Jurkat, Clone E6-1 (cell line): Measurements from ENCODE around the gene IFNAR2.

Experiments
- DNase-seq: peaks from one replicate; pipeline ENCODE4 v3.0.0-alpha.2; 2011; ENCODE audit warnings: low read depth, low spot score
- H3K4me3 ChIP-seq: 2 replicates; pipeline ENCODE4 v1.5.1; 2011; ENCODE audit warnings: mild to moderate bottlenecking, low read length, control low read depth, moderate library complexity

Gene IFNAR2

GRCh38 chr21:33261635-33262034, 31.9 kb downstream of the IFNAR2 start:
- no peak overlapping the region for H3K4me3 ChIP-seq
- DNase-seq, result peak; percentile 52

DNA sequence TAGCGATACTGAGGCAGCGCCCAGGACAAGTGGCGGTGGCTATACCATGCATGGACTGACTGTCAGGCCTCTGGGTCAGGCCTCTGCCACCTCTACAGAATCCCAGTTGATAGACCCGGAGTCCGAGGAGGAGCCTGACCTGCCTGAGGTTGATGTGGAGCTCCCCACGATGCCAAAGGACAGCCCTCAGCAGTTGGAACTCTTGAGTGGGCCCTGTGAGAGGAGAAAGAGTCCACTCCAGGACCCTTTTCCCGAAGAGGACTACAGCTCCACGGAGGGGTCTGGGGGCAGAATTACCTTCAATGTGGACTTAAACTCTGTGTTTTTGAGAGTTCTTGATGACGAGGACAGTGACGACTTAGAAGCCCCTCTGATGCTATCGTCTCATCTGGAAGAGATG, 33.2 kb downstream of the IFNAR2 start:
- no peak overlapping the region for H3K4me3 ChIP-seq
- no peak for DNase-seq

DNA sequence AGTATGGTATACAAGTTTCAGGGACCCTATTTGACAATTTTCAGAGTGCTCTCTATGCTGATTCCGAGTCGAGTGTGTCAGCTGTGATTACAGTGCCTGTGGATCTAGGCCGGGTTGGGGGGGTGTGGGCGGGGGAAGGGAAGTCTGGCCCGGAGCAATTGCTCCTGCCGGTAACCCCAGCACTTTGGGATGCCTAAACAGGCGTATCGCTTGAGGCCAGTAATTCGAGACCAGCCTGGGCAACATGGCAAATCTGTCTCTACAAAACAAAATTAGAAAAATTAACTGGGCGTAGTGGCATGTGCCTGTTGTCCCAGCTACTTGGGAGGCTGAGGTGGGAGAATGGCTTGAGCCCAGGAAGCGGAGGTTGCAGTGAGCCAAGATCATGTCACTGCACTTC, 34.8 kb downstream of the IFNAR2 start:
- DNase-seq, result no peak
- H3K4me3 ChIP-seq, result no peak overlapping the region

DNA sequence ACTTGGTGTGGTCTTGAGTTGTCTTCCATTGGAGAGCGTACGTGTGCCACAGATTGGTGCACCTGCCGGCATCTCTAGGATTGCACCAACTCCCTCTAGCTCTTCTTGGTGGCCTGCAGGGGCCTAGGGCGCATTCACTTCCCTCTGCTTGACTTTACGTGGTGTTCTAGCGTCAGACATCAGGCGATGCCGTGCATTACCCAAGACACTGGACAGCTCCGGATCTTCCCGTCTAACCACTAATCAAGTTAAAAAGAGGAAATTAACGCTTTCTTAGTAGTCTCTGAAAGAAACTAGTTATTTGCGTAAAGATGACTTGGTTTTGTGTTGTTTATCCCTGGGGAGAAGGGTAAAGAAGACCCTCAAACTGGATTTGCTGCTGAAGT, 35.9 kb downstream of the IFNAR2 start:
- peak overlapping the region; percentile 59 for H3K4me3 ChIP-seq
- no peak for DNase-seq

GRCh38 chr21:33266050-33266788, 36.5 kb downstream of the IFNAR2 start, which contains the start of gene IL10RB:
Gene IL10RB (plus strand): TSS chr21:33266367. CDS start chr21:33266466, 99 bp downstream.
- H3K4me3 ChIP-seq, result peak within 1 kb of the TSS; percentile 59
- peak; percentile 48 for DNase-seq

DNA sequence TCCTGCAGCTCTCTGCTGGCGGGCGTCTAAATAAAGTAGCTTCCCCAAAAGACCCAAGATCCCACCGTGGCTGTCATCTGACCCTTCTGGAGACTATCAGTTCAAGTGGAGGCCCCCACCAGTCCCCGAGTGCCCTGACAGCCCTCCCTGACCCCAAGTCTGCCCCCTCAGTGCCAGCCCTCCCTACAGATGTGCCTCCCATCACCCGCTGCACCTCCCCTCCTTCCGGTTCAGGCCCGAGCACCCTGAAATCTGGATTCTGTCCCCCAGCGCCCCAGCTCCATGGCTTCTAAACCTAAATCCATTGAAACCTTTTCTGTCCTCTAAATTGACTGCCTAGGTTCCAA, 37.0 kb downstream of the IFNAR2 start:
- peak overlapping the region; percentile 59 for H3K4me3 ChIP-seq
- no peak for DNase-seq

GRCh38 chr21:33267250-33267649, 37.5 kb downstream of the IFNAR2 start:
- DNase-seq, result no peak
- H3K4me3 ChIP-seq, result peak overlapping the region; percentile 59

DNA sequence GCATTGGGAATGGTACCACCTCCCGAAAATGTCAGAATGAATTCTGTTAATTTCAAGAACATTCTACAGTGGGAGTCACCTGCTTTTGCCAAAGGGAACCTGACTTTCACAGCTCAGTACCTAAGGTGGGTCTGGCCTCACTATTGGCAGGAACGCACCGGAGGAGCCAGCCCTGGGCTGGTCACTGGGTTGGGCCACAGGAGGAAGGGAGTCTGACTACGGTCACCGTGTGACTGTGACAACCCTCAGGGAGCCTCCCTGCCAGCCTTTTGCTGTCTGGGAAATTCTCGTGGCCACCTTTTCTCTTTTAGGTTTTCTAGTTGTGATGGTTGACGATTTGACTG, 38.6 kb downstream of the IFNAR2 start:
- no peak for DNase-seq
- no peak overlapping the region for H3K4me3 ChIP-seq

DNA sequence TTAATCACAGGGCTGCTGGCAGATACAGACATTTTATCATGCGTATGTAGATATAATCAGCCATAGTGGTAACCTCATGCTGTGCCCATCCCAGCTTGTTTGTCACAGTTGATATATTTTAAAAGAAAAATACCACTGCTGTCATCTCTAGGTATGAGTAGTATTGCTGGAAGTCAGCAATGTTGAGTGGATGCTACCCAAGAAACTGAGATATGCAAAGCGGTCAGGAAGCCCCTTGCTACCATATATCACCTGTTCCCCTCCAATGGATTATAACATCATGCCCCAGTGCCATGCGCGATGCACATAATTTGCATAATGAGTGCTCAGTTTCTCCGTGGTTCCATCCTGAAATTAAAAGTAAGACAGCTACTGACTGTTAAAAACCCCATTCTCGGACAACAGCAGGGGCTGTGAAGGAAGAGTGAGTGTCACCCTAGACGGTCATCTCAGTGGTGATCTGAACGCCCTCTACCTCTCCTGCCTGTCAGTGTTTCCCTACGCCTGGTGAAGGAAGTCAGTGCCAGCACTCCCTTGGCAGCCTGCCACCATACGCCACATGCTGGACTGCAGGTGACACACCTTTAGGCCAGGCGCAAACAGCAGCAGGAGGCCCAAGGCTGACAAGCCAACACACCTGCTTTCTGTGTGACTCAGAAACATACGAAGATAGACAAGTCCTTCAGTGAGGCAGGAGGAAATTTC, 39.2 kb downstream of the IFNAR2 start:
- no peak overlapping the region for H3K4me3 ChIP-seq
- no peak for DNase-seq

DNA sequence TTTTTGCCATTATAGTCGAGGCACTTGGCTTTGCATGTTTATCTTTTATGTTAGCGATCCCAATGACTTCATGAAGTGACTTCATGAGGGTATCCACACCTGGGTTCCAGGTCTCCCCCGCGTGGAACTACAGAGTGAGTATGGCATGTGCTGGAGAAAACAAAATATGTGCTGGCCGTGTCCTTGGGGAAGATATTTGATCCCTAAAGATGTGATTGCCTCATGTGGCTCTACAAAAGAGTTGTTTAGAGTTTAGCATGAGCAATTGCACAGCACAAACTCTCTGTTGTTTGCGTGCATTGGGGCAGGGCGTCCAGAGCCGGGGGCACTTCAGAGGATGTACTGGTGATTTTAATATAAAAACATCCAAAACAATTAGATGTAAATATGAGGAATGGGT, 41.2 kb downstream of the IFNAR2 start:
- DNase-seq, result no peak
- H3K4me3 ChIP-seq, result no peak overlapping the region

DNA sequence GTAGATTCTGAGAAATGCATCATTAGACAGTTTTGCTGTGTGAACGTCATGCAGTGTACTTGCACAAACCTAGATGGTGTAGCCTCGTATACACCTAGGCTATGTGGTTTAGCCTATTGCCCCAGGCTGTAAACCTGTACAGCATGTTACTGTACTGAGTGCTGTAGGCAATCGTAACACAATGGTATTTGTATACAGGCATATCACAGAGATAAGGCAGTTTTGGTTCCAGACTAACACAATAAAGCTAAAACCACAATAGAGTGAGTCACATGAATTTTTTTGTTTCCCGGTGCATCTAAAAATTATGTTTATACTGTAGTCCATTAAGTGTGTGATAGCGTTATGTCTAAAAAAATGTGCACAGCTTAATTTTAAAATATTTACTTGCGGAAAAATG, 43.3 kb downstream of the IFNAR2 start:
- no peak overlapping the region for H3K4me3 ChIP-seq

DNA sequence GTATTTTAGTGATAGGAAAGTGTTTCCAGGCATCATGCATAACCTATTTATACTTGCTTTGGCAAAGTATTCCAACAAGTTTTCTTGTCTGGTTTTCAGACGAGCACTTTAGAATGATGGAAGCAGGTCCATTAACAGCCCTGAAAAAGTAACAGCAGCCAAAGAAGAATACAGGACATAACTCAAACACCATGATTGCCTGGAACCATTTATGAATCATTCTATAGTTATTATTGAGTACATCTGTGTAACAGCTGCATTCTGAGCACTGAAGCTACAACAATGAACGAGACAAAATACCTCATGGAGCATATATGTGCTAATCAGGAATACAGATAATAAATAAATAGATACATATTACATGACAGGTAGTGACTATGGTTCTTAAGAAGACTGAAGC, 49.0 kb downstream of the IFNAR2 start:
- H3K4me3 ChIP-seq, result no peak overlapping the region
- DNase-seq, result no peak

More for the DNA sequence above, 43.3 kb downstream of the IFNAR2 start:
- DNase-seq, result no peak

DNA sequence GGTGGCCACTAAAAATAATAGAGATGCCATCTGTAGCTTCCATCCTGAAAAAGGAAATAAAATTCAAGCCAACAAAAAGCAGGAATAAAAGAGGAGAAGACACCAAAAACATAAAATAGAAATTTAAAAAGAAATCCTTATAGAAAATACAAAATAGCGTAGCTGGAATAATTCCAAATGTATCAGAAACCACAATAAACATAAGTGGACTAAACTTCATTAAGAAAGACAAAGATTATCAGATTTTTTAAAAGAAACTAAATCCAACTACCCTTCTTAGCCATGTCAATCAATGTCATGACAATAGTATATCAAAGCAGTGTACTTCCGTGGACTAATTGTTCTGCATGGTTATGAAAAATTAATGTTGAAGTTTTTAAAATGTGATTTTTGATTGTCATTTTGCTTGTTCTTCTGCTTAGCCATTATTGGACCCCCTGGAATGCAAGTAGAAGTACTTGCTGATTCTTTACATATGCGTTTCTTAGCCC, 49.6 kb downstream of the IFNAR2 start:
- H3K4me3 ChIP-seq, result no peak overlapping the region
- no peak for DNase-seq
